SK-N-SH treated with all-trans-retinoic acid at 6 μM for 48 hours (cell line): ENCODE measurements around the gene NUP98.

Experiments
- ATAC-seq: fragments of 200-7000 bp; cut with Tn5 transposase; 3 replicates; pipeline ENCODE4 v1.9.1; 2020; ENCODE audit warnings: mild to moderate bottlenecking, moderate library complexity
- ARNTL ChIP-seq: fragments of 450-650 bp; formaldehyde crosslinking; IDR thresholded peaks from 2 replicates; pipeline ENCODE4 v1.5.0; 2020; ENCODE audit warnings: low read depth, mild to moderate bottlenecking, moderate library complexity, borderline replicate concordance
- BACH2 ChIP-seq: fragments of 250-450 bp; sonication (Bioruptor Pico); IDR thresholded peaks from 2 replicates; pipeline ENCODE4 v1.9.0; 2021; ENCODE audit warnings: mild to moderate bottlenecking, borderline replicate concordance
- CSRNP3 ChIP-seq: fragments of 250-450 bp; sonication (Bioruptor Pico); IDR thresholded peaks from 2 replicates; pipeline ENCODE4 v1.5.1; 2021; ENCODE audit warnings: mild to moderate bottlenecking, moderate library complexity
- ESRRG ChIP-seq: fragments of 250-450 bp; sonication (Bioruptor Pico); IDR thresholded peaks from 2 replicates; pipeline ENCODE4 v1.6.1; 2021; ENCODE audit warnings: mild to moderate bottlenecking
- PATZ1 ChIP-seq: fragments of 250-450 bp; sonication (Bioruptor Pico); IDR thresholded peaks from 2 replicates; pipeline ENCODE4 v1.8.0; 2020; ENCODE audit warnings: mild to moderate bottlenecking, moderate library complexity, borderline replicate concordance
- POU6F1 ChIP-seq: fragments of 250-450 bp; sonication (Bioruptor Pico); IDR thresholded peaks from 2 replicates; pipeline ENCODE4 v1.8.0; 2021; ENCODE audit warnings: low read depth, mild to moderate bottlenecking, moderate library complexity, borderline replicate concordance
- PPARA ChIP-seq: fragments of 250-450 bp; sonication (Bioruptor Pico); IDR thresholded peaks from 2 replicates; pipeline ENCODE4 v1.5.0; 2020; ENCODE audit warnings: mild to moderate bottlenecking, borderline replicate concordance
- RARB ChIP-seq: fragments of 250-450 bp; sonication (Bioruptor Pico); IDR thresholded peaks from 2 replicates; pipeline ENCODE4 v1.8.0; 2021; ENCODE audit warnings: mild to moderate bottlenecking, moderate library complexity
- SNAI2 ChIP-seq: fragments of 250-450 bp; sonication (Bioruptor Pico); IDR thresholded peaks from 2 replicates; pipeline ENCODE4 v1.5.0; 2020; ENCODE audit warnings: mild to moderate bottlenecking, moderate library complexity
- TCF4 ChIP-seq: fragments of 250-450 bp; sonication (Bioruptor Pico); IDR thresholded peaks from 2 replicates; pipeline ENCODE4 v1.8.0; 2021; ENCODE audit warnings: mild to moderate bottlenecking, moderate library complexity, borderline replicate concordance
- TOX ChIP-seq: fragments of 250-450 bp; sonication (Bioruptor Pico); IDR thresholded peaks from 2 replicates; pipeline ENCODE4 v1.8.0; 2021; ENCODE audit warnings: mild to moderate bottlenecking, moderate library complexity, borderline replicate concordance
- TSHZ2 ChIP-seq: fragments of 250-450 bp; sonication (Bioruptor Pico); IDR thresholded peaks from 2 replicates; pipeline ENCODE4 v1.5.0; 2020; ENCODE audit warnings: mild to moderate bottlenecking, moderate library complexity
- ZC3H10 ChIP-seq: fragments of 250-450 bp; sonication (Bioruptor Pico); IDR thresholded peaks from 2 replicates; pipeline ENCODE4 v1.5.1; 2021; ENCODE audit warnings: mild to moderate bottlenecking, moderate library complexity
- ZFP30 ChIP-seq: fragments of 450-650 bp; formaldehyde crosslinking; IDR thresholded peaks from 2 replicates; pipeline ENCODE4 v1.5.0; 2022; ENCODE audit warnings: mild to moderate bottlenecking, moderate library complexity
- ZNF70 ChIP-seq: fragments of 450-650 bp; formaldehyde crosslinking; IDR thresholded peaks from 2 replicates; pipeline ENCODE4 v1.5.0; 2020; ENCODE audit warnings: mild to moderate bottlenecking, moderate library complexity
- ZNF8 ChIP-seq: fragments of 450-650 bp; formaldehyde crosslinking; IDR thresholded peaks from 2 replicates; pipeline ENCODE4 v1.5.0; 2020; ENCODE audit warnings: mild to moderate bottlenecking, moderate library complexity

Gene NUP98

GRCh38 chr11:3700410-3700809 lies 96.9 kb downstream of the NUP98 start:
- no peak for ATAC-seq
- TF ChIP-seq ZNF8 (CRISPR knock-in tag) (no peak), SNAI2 (CRISPR knock-in tag) (no peak), RARB (CRISPR knock-in tag) (no peak), CSRNP3 (no peak), POU6F1 (CRISPR knock-in tag) (no peak), ESRRG (no peak), TOX (no peak), ZFP30 (no peak), PATZ1 (no peak), TCF4 (CRISPR knock-in tag) (no peak), ARNTL (CRISPR knock-in tag) (no peak), BACH2 (CRISPR knock-in tag) (no peak), TSHZ2 (no peak)

GRCh38 chr11:3686751-3687150 lies 110.6 kb downstream of the NUP98 start:
- no peak for ATAC-seq

More at GRCh38 chr11:3686751-3687150, 110.6 kb downstream of the NUP98 start:
- TF ChIP-seq POU6F1 (CRISPR knock-in tag), result no peak
- no peak for TF ChIP-seq PPARA (CRISPR knock-in tag)
- TF ChIP-seq ZC3H10 (CRISPR knock-in tag), result no peak
- TF ChIP-seq ZNF70 (CRISPR knock-in tag), result no peak
- TF ChIP-seq ARNTL (CRISPR knock-in tag), result no peak
- TF ChIP-seq PATZ1, result no peak
- no peak for TF ChIP-seq TOX
- no peak for TF ChIP-seq ZNF8 (CRISPR knock-in tag)
- TF ChIP-seq TSHZ2, result no peak
